ENCODE measurements around the gene MAN1C1. TPM values are rescaled to one million over a fixed set of nuclear protein-coding genes. Genes with fewer than 3 reads are reported as not detected.

Gene MAN1C1
- total RNA-seq, 2 experiments from 2014 or later: 3.7 to 4.4 TPM

- intact Hi-C loops (cut with micrococcal nuclease): loop anchor here (5.0 kb wide), 1 partner anchor 312 kb away; no protein-coding TSS in a partner anchor
- TF ChIP-seq CTCF (IDR thresholded peaks at IDR 0.05): no peak
- ChIA-PET CTCF (interaction anchor here (1.9 kb wide), 1 partner anchor 13 kb away, joined by 6 read pairs; the partner anchor contains the start of gene SELENON), POLR2A (no interaction called here)
- DNase-seq (peak; percentile 33), ATAC-seq (peak; percentile 28)
- Mint-ChIP-seq H3K9me3 (no peaks in the 10 kb centered on the region), H3K27ac (no peak overlapping the region), H3K4me1 (ENCODE audit: low read depth) (peaks cover 8% of the 10 kb centered on the region), H3K4me3 (no peak overlapping the region), H3K36me3 (ENCODE audit: low read depth) (peaks cover 4% of the 10 kb centered on the region), H3K27me3 (no peaks in the 10 kb centered on the region)
Measured at GRCh38 chr1:25813734-25814471, 197.3 kb downstream of the MAN1C1 start.

- no peak overlapping the region for H3K4me3 Mint-ChIP-seq
- ChIA-PET CTCF (interaction anchor here (1.9 kb wide), 1 partner anchor 14 kb away, joined by 6 read pairs; the partner anchor contains the start of gene SELENON), POLR2A (no interaction called here)
- intact Hi-C loops (cut with micrococcal nuclease): loop anchor here (5.0 kb wide), 1 partner anchor 312 kb away; no protein-coding TSS in a partner anchor
- no peak overlapping the region for H3K27ac Mint-ChIP-seq
- no peaks in the 10 kb centered on the region for H3K27me3 Mint-ChIP-seq
- ATAC-seq: no peak
- H3K4me1 Mint-ChIP-seq (ENCODE audit: low read depth): peaks cover 13% of the 10 kb centered on the region
- no peak for TF ChIP-seq CTCF (IDR thresholded peaks at IDR 0.05)
- DNase-seq: no peak
- H3K36me3 Mint-ChIP-seq (ENCODE audit: low read depth): peaks cover 4% of the 10 kb centered on the region
- no peaks in the 10 kb centered on the region for H3K9me3 Mint-ChIP-seq
Measured at GRCh38 chr1:25814549-25815087, 198.0 kb downstream of the MAN1C1 start.

- DNase-seq (no peak), ATAC-seq (no peak)
- H3K9me3 Mint-ChIP-seq: no peaks in the 10 kb centered on the region
- ChIA-PET POLR2A (no interaction called here), CTCF (interaction anchor here (1.9 kb wide), 1 partner anchor 15 kb away, joined by 6 read pairs; the partner anchor contains the start of gene SELENON)
- no peaks in the 10 kb centered on the region for H3K27me3 Mint-ChIP-seq
- intact Hi-C loops (cut with micrococcal nuclease): no loop called here
- no peak overlapping the region for H3K4me3 Mint-ChIP-seq
- no peak overlapping the region for H3K27ac Mint-ChIP-seq
- peaks cover 13% of the 10 kb centered on the region for H3K4me1 Mint-ChIP-seq (ENCODE audit: low read depth)
- no peak for TF ChIP-seq CTCF (IDR thresholded peaks at IDR 0.05)
- H3K36me3 Mint-ChIP-seq (ENCODE audit: low read depth): peaks cover 2% of the 10 kb centered on the region
Measured at GRCh38 chr1:25815208-25816111, 198.9 kb downstream of the MAN1C1 start.

- Mint-ChIP-seq H3K9me3 (no peaks in the 10 kb centered on the region), H3K4me3 (no peak overlapping the region), H3K27ac (no peak overlapping the region), H3K4me1 (ENCODE audit: low read depth) (peaks cover 19% of the 10 kb centered on the region), H3K27me3 (no peaks in the 10 kb centered on the region), H3K36me3 (ENCODE audit: low read depth) (peaks cover 7% of the 10 kb centered on the region)
- POLR2A ChIA-PET: no interaction called here
- intact Hi-C loops (cut with micrococcal nuclease): no loop called here
- no peak for TF ChIP-seq CTCF (IDR thresholded peaks at IDR 0.05)
- no peak for ATAC-seq
- DNase-seq: no peak
- CTCF ChIA-PET: no interaction called here
Measured at GRCh38 chr1:25816112-25816718, 199.6 kb downstream of the MAN1C1 start.
